NCI-H2227 (cell line): ENCODE data around the gene KRT15.

Experiments
- DNase-seq: peaks from one replicate; lab custom pipeline; 2025; ENCODE audit not compliant: unreplicated experiment; lab: John Stamatoyannopoulos, UW

The KRT15 gene

DNA sequence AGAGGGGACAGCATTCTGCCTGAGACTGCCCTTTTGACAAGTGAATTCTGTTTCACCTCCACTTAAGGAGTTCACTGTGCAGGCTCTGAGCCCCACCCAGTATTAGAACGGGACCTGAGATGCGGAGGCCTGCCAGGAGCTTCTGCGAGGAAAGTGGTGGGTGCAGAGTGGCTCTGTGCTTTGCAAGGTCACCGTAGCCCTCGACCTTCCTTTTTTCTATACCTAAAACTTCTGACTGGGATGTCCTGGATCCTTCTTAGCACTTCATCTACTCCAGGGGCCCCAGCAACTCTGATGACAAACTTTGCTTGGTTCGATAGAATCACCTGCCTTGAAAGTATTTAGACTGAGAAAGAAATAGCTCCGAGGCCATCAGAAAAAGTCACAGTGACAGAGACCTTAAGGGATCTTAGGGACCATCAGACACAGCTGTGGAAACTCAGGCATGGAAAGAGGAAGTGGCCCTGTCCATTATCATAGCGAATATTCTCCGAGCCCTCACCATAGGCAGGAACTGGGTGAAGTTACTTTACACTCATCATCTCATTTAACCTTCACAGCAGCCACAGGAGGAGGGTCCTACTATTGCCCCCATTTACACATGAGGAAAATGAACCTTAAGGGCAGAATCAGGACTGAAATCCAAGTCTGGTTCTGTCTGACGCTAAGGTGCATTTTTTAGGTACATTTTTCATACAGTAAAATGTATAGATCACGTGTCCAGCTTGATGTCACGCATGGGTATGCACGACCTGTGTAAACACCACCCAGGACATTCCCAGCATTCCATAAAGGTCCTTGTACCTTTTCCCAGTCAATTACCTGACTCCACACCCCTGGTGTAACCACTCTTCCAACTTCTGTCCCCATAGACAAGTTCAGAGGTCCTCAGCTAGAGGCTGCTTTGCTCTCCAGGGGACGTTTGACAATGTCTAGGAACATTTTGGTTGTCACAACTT, 12.6 kb downstream of the KRT15 start:
- DNase-seq, result no peak

DNA sequence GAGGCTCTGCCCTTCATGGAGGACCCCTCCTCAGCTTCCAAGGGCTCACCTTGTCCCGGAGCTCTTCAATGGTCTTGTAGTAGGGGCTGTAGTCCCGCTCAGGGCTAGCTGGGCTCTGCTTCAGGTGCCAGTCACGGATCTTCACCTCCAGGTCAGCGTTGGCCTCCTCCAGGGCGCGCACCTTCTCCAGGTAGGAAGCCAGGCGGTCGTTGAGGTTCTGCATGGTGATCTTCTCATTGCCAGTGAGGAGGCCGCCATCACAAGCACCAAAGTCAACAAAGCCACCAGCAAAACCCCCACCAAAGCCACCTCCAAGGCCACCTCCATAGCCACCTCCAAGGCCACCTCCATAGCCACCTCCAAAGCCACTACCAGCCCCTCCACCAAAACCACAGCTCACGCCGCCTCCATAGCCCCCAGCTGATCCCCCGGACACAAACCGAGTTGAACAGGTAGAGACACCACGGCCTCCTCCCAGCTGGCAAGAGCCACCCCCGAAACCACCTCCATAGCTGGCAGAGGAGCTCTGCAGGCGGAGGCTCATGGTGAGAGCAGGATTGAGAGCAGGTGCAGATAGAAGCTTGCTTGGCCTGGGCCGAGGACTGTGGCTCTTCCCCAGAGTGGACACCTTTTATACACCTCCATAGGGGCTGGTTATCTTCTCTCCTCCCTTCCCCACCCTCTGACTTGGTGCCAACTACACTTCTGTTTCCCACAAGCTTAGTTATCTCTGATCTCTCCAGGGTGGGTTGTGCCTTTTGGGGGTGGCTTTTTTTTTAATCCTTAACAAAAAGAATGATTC, 13.5 kb downstream of the KRT15 start, which contains the start of gene KRT13:
Gene KRT13, minus strand, starts transcription at position 606 of the 802 bp plus-strand sequence. Its CDS starts 62 bp downstream, at position 544.
- DNase-seq, result no peak

DNA sequence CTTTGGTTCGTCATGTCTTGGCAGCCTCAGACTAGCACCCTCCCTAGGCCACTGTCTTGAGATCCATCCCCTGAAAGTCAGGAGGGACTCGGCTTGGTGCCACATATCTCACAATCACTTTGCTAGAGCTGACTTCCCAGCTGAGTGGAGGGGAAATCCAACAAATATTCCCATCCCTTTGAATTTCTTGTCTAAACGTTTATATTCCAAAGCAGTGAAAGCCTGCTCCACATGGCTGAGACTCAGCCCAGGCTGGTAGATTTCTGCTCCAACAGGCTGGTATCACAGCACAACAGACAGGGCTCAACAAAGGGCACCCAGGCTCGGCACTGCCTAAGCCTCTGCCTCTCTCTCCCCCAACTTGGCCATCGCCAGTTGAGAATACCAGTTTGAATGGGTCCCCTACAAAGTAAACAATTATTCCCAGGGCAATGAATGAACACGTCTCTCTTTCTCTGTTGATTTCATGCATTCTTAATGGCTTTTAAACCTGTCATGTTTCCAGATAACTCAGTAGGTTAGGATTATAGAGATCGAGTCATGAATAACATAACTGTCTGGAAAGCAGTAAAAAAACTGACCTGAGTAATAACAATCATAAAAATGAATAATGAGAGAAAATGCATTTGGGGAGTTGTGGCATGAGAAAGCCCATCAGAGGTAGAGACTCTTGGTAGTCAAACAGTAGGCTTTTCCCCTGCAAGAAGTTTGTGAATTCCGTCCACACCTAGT, 14.3 kb downstream of the KRT15 start:
- DNase-seq, result no peak

DNA sequence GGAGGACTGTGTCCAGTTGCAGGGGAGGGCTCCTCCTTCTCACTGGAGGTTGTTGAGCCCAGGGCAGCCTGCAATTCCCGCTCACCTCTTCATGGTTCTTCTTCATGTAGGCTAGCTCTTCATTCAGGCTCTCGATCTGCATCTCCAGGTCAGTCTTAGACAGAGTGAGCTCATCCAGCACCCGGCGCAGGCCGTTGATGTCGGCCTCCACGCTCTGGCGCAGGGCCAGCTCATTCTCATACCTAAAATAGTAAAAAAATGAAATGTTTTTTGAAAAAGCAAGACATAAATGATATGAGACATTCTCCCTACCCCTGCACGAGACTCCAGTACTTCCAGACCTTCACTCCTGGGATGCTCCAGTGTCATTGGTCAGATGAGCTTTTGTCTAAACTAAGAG, 15.5 kb downstream of the KRT15 start:
- no peak for DNase-seq

DNA sequence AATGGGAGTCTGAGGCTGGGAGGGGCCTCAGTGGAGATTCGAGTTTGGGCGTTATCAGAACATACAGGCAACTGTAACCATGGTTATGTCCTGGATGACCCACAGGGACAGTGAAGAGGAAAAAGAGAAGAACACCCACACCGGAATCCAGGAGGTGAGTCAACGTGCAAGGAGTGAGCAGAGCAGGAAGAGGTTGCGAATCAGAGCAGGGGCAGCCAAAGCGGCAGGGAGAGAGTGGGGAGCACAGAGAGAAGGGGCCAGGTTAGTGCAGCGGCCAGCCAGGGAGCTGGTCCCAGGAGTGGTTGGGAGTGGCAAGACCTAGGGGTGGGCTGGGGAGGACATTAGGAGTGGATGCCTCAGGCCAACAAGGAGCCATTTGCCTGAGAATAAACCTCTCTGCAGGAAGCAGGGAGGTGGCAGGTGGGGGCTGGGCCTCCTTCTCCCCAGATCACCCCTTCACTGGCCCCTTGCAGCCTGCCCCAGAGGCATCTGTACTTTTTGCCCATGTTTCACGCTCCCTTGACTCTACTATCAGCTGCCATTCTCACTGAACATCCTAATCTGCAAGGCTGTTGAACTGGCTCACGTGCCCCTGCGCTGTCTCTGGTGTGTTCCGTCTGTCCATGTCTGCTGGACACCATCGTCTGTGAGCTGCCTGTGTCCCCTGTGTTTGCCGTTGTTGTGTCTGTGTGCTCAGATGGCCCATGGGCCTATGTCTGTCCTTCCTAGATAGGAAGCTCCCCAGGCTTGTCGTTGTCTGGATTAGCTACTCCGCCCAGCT, 18.4 kb downstream of the KRT15 start:
- DNase-seq, result no peak

DNA sequence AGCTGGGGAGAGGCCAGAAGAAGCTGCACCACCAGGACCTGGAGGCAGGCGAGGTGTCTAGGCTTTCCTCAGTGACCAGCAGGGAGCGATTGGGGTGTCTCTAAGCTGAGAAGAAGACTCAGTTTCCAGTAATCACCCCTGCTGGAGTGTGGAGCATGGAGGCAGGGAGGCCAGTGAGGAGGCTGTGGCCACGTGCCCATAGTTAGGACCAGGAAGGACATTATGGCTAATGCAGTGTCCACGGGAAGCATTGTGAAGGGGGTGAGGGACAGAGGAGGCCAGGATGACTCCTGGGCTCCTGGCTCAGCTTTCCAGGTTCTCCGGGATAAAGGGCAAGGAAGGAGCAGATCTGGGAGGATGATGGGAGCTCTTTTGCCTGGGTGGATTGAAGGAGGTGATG, 19.0 kb downstream of the KRT15 start:
- no peak for DNase-seq

DNA sequence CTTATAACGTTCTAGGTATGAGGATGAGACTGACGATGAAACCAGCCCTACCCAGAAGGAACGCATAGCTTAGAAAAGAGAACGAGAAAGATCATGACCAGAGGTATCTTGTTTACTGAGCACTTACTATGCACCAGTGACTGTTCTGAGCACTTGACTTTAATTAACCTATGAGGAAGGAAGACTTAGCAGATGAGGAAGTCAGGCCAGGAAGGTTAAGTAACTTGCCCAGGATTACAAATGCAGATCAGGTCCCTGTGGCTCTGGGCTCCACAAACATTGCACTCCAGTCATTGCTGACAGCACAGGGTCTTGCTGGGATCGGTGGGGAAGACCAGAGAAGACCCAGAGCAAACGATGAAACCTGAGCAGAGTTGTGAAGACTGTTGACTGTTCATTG, 20.4 kb downstream of the KRT15 start:
- no peak for DNase-seq

DNA sequence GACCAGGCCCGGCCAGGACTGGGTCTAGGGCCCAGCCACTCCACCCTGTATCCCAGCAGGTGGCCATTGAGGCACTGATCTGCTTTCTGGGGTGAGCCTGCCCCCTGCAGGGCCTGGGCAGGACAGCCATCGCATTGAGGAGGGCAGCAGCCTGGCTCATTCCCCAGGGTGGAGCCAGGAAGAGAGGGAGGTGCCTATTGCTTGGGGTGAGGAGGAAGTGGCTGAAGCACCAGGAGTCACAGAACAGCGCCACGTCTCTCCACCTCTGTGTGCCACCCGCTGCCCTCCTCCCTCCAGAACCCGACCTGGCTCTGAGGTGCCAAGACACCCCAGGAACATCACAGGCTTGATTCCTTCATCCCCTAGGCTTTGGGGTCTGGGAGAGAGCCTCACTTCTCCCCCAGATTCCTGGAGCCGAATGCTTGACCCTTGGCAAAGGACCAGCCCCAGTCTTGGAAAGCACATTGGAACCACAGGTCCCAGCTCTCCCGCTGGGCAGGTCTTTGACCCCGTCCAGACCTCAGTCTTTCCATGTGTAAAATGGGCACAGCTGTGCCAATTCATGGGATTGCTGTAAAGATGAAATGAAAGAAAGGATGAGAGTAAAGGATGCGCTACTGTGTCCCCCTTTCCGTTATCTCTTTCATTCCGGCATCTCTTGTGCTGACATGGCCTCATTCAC, 21.7 kb downstream of the KRT15 start:
- peak; percentile 23 for DNase-seq

DNA sequence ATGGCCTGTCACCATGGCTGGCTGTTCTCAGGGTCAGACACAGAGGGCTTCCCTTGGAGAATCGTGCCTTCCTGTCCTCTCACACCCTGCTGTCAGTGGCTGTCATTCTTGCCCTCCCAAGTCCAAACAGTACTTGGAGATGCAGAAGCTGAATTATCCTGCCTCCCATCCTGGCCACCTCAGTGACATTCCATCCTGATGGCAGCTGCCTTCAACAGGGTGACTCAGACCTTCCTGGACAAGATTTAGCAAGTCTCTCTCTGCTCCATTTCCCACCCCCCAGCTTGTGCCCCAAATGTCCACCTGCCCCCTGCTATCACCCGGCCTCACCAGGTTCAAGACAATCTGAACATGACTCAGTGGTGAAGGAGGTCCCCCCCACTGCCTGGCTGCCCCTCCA, 24.2 kb downstream of the KRT15 start:
- no peak for DNase-seq

DNA sequence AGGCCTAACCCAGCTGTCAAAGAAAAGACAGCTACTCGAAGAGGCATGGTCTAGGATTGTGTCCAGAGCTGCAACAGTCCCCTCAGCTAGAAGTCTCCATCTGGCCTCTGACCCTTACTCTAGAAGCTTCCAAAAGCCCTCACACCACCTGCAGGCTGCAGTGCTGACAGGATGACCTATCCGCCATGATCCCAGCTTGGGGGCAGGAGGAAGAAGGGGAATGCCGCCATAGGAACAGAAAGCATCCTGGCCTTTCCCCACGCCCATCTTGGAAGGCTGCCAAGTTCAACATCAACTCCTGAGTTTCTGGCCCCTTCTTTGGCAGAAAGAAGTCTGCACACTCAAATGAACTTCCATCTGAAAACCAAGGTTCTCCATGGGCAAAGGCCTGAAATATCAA, 25.9 kb downstream of the KRT15 start:
- DNase-seq, result peak; percentile 80

DNA sequence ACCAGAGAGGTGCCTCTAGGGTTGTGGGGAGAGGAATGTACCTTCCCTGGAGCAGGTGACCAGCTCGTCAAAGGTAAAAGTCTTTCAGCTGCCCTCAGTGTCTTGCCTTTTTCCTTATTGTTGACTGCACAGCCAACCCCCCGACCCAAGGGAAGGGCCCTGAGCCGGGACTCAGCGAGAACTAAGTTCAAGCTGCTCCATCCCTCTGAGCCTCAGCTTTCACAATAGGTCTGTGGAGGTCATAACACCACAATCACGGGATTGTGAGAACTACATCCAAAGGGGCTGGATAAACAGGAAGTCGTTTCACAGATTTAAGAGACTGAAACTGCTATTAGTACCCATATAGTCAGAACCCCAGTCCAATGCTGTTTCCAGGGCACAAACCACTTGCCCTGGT, 26.3 kb downstream of the KRT15 start:
- no peak for DNase-seq

DNA sequence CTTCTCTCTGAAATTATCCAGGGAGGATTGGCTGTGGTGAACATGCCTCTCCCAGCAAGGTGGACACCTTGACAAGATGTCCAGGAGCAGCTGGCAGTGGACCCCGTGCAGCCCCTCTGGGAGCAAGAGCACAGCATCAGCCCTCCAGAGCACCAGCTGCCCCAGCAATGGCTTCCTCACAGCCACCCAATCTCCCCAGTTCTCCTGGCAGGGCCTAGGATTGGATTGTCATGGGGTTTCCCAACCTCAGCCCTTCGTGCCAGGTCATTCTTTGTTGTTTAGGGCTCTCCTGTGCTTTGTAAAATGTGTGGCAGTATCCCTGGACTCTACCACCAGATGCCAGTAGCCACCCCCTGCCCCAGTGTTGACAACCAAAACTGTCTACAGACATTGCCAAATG, 27.2 kb downstream of the KRT15 start:
- no peak for DNase-seq

DNA sequence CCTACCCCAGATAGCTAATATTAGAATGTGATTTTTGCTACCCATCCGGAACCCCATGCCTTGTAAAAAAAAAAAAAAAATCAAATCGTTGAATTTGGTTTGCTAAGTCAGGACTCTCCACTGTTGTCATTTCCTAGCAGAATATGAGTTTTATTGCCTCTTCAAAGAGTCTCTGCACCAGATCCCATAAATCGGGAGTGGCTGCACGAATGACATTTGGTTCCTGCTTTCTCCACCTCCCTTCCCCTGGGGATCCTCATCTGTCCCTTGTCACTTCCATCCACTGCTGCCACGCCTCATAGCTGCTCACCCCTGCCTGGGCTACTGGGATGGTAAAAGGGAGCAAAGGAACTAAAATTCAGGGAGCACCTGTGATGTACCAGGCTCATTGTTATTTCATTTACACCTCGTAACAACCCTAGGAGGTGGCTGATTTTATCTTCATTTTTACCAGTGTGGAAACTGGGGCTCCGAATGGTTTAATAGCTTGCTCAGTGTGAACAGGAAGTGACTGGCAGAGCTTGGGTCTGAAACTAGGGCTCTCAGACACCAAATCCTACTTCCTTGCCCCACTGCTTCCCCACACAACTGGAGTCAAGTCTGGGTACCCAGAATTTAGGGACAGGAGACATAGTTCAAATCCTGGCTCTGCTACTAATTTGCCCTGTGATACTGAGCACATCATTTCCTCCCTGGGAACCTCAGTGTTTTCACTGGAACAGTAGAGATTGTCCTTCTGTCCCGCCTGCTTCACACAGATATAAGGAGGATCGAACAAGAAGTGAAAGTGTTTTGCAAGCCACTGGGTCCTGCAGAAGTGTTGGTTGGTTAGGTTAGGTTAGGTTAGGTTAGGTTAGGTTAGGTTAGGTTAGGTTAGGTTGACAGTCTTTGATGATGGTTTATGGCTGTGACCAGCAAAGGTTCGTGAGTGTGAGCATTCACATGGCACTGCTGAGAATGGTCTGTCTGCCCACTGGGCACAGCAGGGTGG, 28.4 kb downstream of the KRT15 start:
- no peak for DNase-seq

DNA sequence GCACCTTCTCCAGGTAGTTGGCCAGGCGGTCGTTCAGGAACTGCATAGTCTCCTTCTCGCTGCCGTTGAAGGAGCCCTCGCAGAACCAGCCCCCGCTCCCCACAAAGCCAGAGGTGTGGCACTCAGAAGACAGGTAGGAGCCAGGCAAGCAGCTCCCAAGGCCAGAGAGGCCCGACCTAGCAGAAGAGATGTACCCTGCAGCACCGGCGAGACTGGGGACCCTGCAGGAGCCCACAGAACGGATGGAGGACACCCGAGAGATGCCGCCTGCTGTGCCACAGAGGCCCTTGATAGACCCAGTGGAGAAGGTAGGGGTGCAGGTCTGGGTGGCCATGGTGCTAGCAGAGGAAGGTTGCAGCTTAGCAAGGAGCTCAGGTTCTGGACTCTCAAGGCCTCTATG, 29.2 kb downstream of the KRT15 start, which contains the start of gene KRT36:
Gene KRT36, minus strand, starts transcription at position 380 of the 400 bp plus-strand sequence. Its CDS starts 46 bp downstream, at position 334.
- DNase-seq, result no peak

DNA sequence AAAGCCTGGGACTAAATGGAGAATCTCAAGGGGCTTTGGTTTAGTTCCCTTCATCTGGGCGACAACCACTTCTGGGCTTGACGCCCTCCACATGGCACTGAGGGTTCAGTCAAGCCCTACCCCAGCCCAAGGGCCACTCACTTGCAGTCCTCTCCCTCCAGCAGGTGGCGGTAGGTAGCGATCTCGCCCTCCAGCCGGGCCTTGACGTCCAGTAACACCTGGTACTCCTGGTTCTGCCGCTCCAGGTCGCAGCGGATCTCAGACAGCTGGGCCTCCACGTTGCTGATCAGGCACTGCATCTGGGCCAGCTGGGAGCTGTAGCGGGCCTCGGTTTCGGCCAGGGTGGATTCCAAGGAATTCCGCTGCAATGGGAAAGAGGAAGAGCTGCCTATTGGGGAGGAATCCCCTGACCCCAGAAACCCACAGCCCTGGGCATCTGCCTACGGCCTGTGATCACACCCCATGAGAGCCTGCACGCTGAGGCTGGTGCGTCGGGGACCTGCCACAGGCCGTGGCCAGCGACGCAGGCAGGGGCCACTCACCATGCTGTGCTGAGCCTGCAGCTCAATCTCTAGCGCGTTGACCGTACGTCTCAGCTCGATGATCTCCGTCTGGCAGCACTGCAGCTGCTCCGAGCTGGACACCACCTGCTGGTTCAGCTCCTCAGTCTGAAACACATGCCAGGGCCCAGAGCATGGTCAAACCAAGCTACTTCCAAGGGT, 31.7 kb downstream of the KRT15 start:
- DNase-seq, result no peak

DNA sequence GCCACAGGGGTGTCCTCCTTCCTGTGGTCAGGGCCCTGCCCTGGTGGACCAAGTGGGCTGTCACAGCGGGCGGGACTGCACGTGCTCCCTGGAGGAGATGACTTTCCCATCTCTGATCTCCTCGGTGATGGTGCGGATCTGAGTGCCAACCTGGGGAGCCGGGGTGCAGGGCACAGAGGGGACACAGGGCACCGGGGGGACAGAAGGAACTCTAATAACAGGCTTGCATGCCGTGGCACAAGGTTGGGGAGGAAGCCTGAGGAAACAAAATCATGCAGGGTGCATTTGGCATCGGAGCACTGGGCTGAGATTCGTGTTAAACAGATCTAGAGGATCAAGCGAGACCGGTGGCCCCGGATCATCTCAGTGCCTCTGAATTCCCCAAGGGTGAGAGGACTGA, 32.4 kb downstream of the KRT15 start:
- DNase-seq, result no peak

DNA sequence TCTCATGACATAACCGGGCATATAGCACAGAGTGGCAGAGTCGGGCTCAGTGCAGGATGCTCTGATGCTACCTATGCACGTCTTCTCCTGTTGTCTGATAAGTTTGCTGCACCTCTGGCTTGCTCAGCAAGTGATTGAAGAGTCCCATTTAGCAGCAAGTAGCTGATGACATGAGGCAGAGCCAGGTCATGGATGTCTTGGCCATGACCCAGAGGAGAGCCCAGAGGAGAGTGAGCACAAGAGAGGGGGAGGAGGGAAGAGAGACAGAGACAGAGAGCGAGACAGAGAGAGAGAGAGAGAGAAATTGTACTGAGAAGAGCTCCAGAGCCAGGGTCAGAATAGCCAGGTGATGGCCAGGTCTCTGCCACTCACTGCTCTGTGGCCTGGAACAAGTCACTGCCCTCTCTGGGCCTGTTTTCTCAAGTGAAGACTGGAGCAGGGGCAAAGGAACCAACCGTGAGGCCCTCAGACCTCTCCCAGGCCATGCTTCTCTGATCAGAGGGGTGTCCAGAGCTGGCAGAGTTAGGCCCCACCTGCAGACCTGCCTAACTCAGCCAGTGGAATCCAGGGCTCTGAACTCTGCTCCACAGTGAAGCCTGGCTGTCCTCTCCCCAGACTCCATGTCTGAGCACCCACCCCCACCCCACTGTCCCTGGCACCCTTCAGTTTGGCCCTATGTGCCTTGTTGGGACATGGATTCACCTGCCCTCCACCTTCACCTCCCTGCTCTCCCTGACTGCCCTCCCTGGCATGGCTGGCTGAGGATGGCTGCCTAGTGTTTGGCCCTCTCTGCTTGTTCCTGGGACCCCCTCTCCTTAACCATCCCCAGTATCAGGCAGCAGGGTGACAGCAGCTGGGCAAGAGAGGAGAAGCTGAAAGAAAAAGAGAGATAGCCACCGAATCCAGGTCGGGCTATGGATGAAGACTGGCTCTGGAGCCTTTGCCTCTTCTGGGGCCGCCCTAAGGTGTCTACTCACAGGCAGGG, 33.5 kb downstream of the KRT15 start:
- DNase-seq, result no peak
